ENCODE data around the gene CFAP99. TPM values are rescaled to one million over a fixed set of nuclear protein-coding genes. Genes with fewer than 3 reads are reported as not detected.

CFAP99 gene
- total and polyA plus RNA-seq, 2 of the 4 experiments (the other 2 are of a cell fraction) = not detected

- peaks cover 34% of the 10 kb centered on the region for H3K27me3 ChIP-seq (ENCODE audit: control insufficient read depth, insufficient read depth, low read length)
- dilution Hi-C loops (cut with HindIII; ENCODE audit: low sequenced_read_pairs, unreplicated experiment) = no loop called here
- H3K18ac ChIP-seq (ENCODE audit: low read depth, low read length) = no peak overlapping the region
- no peak overlapping the region for H3K23ac ChIP-seq (ENCODE audit: low read depth, low read length)
- in situ Hi-C loops (cut with MboI; ENCODE audit: low sequenced_read_pairs) = no loop called here
- no peaks in the 10 kb centered on the region for H3K79me1 ChIP-seq (ENCODE audit: low read depth in 1 of 2, low read length in 2 of 2)
- H3K56ac ChIP-seq (ENCODE audit: extremely low read depth, insufficient read depth, low read length) = no peak overlapping the region
- no peak overlapping the region for H2AK5ac ChIP-seq (ENCODE audit: low read depth, low read length)
- no peak overlapping the region for H3K4me3 ChIP-seq (ENCODE audit: insufficient read depth, low read depth, low read length)
- H3K27ac ChIP-seq (ENCODE audit: insufficient read depth, low read length) = no peak overlapping the region
- ATAC-seq (ENCODE audit: low read depth) = no peak
- POLR2A ChIA-PET (ENCODE audit: unreplicated experiment) = no interaction called here
- no peak for TF ChIP-seq RFX5 (IDR thresholded peaks at IDR 0.05; ENCODE audit: low read depth, low read length)
- no peak for TF ChIP-seq POLR2A (IDR thresholded peaks at IDR 0.05; ENCODE audit: low read depth, low read length)
- TF ChIP-seq CTCF (conservative IDR thresholded peaks at IDR 0.05; ENCODE audit: low read depth, low read length) = no peak
- no peak for TF ChIP-seq CEBPB (IDR thresholded peaks at IDR 0.05; ENCODE audit: low read depth, low read length)
- no peak for TF ChIP-seq MXI1 (IDR thresholded peaks at IDR 0.05; ENCODE audit: borderline replicate concordance, low read depth, low read length)
- no peak for TF ChIP-seq NFE2L2 (IDR thresholded peaks at IDR 0.05; ENCODE audit: low read depth, low read length)
- H2BK15ac ChIP-seq (ENCODE audit: low read depth, low read length) = no peak overlapping the region
- H2AK9ac ChIP-seq (replicated peaks; ENCODE audit: low read depth, low read length, poor library complexity) = no peak overlapping the region
- no peak overlapping the region for H2BK20ac ChIP-seq (ENCODE audit: low read depth, low read length)
- no peak overlapping the region for H3K14ac ChIP-seq (replicated peaks; ENCODE audit: low read depth, low read length)
- no TSS peak for BruUV-seq (replicated peaks)
- no peak overlapping the region for H3K4me2 ChIP-seq (ENCODE audit: low read depth, low read length)
- WGBS, 2 experiments (ENCODE audit: extremely low coverage in 2 of 2, insufficient read length in 1 of 2) = 64% methylated on average over 2 of the region's 5 CpGs; no CpG with 5 or more reads in 1 of the 2 experiments
- intact Hi-C loops (cut with micrococcal nuclease) = no loop called here
- no peaks in the 10 kb centered on the region for H4K20me1 ChIP-seq (ENCODE audit: insufficient read depth, low read length)
- CTCF ChIA-PET = no interaction called here
- no peak overlapping the region for H3K9ac ChIP-seq (ENCODE audit: low read depth, low read length)
- no peak overlapping the region for H4K8ac ChIP-seq (ENCODE audit: low read depth in 2 of 2, low read length in 2 of 2)
- H3K4me1 ChIP-seq (ENCODE audit: control insufficient read depth, insufficient read depth, low read length) = no peaks in the 10 kb centered on the region
- H3K9me1 ChIP-seq (ENCODE audit: insufficient read depth, low read length) = no peaks in the 10 kb centered on the region
- H3K36me3 ChIP-seq (ENCODE audit: control insufficient read depth, insufficient read depth, low read length) = no peaks in the 10 kb centered on the region
- H4K91ac ChIP-seq (ENCODE audit: insufficient read depth, low read depth, low read length) = no peak overlapping the region
- H3K9me3 ChIP-seq (ENCODE audit: control insufficient read depth, insufficient read depth, low read length) = 0 out of 2 replicates have a peak, but pooled peaks cover 2% of the 10 kb centered on the region
- H2BK120ac ChIP-seq (ENCODE audit: low read depth, low read length) = no peak overlapping the region
- no peak overlapping the region for H2BK5ac ChIP-seq (ENCODE audit: low read depth, low read length, poor library complexity, severe bottlenecking)
- no peak overlapping the region for H4K5ac ChIP-seq (ENCODE audit: low read depth, low read length)
- H3K4ac ChIP-seq (ENCODE audit: low read depth, low read length) = no peak overlapping the region
- DNase-seq = no peak
- no peak overlapping the region for H2AFZ ChIP-seq (replicated peaks; ENCODE audit: low read length, poor library complexity)
These were observed 40.4 kb upstream of the CFAP99 start for GRCh38 chr4:2378401-2378800.

All from IMR-90 (cell line).